Nucleus accumbens (tissue), 56 donors: Measurements from ENCODE around the gene GIGYF2.
"Not testable (repeated sequence)": the region's sequence is repeated elsewhere in the genome, so short reads cannot be mapped to it uniquely, and the experiment has no call there.

ENCODE experiments used
- DNase-seq, 56 donors: peaks; one replicate each; lab custom pipeline; 2025; lab: John Stamatoyannopoulos, UW

The GIGYF2 gene

DNA sequence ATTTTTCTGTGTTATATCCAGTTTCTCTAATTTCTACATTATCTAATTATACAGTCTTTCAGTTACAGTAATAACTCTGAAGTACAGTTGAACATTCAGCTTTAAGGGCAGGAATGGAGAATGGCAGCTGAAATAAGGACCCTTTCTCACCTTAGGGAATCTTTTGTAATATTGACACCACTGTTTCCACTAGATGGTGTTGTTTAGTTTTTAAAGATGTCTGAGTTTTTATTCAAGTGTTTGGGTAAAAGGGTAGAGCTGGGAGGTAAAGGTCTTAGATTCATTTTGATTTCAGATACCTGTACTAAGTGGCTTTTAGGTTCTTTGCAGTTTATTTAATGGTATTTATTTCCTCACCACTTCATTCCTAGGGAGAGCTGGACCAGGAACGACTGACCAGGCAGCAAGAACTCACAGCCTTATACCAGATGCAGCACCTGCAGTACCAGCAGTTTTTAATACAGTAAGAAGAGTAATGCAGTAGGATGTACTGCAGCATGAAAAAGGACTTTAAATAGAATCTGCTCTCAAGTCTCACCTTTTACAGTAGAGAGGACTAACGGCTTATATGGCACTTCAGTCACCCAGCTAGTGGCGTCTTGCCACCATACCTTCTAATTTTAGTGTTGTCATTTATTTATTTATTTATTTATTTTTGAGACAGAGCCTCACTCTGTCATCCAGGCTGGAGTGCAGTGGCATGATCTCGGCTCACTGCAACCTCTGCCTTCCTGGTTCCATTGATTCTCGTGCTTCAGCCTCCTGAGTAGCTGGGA, 112.4 kb downstream of the GIGYF2 start:
- DNase-seq, result no peak

DNA sequence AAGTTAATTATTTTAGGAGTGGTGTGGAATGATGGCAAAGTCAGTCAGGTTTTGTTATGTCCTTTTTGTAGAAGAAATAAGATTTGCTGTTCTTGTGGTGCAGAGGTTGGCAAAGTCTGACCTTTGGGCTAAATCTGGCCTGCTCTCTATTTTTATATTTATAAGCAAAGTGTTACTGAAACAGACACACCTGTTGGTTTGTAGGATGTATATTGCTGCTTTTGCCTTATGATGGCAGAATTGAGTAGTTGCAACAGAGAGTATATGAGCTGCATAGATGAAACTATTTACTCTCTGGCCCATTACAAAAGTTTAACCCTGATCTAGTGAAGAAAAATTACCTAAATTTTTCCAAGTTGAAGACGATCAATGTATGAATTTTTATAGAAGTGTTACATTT, 113.3 kb downstream of the GIGYF2 start:
- DNase-seq, result no peak

DNA sequence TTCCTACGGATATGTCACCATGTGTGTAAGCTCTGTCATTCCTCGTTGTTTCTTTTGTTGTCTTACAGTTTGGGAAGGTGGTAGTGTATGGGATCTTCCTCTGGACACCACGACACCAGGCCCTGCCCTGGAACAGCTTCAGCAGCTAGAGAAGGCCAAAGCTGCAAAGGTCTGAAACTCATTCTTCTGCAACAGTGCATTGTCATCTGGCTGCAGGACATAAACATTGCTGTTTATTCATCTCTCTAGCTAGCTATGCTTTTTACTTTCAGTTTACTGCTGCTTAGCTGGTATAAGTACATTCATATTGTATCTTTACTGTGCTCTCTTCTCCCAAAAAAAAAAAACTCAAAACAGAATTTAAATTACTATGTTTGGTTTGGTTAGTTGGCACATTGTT, 118.4 kb downstream of the GIGYF2 start:
- no peak for DNase-seq

DNA sequence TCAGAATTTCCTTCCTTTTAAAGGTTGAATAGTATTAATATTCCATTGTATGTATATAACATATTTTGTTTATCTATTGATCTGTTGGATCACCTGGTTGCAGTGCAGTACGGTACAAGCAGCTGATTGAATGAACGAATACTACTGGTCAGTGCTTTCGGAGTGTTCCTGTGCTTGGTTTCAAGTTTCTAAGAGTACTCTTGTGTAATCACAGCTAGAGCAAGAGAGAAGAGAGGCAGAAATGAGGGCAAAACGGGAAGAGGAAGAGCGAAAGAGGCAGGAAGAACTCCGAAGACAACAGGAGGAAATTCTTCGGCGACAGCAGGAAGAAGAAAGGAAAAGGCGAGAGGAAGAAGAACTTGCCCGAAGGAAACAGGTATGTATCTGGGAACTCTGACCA, 119.5 kb downstream of the GIGYF2 start:
- no peak for DNase-seq

DNA sequence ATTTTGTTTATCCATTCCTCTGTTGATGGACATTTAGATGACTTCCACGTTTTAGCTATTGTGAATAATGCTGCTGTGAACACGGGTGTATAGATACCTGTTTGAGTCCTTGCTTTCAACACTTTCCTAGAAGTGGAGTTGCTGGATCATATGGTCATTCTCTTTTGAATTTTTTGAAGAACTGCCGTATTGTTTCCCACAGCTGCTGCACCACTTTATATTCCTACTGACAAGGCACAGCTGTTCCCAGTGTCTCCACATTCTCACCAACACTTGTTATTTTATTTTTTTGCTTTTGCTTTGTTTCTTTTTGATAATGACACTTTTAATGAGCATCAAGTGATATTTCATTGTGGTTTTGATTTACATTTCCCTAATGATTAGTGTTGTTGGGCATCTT, 120.6 kb downstream of the GIGYF2 start:
- DNase-seq, result no peak

DNA sequence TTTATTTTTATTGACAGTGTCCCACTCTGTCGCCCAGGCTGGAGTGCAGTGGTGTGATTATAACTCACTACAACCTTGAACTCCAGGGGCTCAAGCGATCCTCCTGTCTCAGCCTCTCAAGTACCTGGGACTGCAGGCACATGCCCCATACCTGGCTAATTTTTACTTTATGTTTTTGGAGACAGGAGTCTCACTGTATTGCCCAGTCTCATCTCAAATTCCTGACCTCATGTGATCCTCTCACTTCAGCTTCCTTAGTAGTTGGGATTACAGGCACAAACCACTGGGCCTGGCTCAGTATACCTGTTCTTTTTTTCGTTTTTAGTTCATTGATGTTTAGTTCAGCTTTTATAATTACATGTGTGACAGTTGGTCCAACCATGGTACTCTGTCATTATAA, 132.9 kb downstream of the GIGYF2 start:
- no peak for DNase-seq

DNA sequence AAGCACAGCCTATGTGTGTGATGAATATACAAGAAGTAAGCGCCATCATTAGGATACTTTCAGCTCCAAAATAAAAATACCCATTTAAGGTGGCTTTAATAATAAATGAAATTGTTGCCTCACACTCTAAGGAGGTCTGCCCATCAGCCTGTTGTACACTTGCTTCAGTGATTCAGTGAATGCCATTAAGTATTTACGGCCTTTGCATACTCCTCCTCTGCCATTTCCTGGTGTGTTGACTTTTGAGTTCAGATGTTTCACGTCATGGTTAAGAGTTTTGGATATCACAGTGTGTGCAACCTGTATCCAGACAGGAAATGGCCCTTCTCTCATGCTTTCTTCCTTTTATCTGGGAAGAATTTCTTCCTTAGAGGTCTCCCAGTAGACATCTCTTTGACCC, 134.4 kb downstream of the GIGYF2 start:
- DNase-seq, result no peak

DNA sequence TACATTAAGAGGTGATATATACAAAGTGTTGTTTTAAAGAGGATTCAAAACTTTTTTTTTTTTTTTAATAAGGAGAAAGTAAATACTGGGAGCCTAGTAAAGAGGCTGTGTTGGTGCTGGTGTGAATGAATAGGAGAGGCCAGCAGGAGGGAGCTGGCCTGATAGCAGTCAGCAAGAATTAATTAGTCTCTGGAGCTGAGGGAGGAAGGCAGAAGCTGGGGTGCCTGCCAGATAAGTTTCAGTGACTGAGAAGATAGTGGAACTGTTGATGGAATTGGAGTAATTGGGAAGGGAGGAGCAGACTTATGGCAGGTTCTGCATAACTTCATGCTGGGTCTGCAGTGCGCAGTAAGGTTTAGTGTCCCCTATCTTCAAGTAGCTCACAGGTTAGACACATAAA, 136.7 kb downstream of the GIGYF2 start:
- peak in 1 of 56 donors; percentile 4 for DNase-seq

DNA sequence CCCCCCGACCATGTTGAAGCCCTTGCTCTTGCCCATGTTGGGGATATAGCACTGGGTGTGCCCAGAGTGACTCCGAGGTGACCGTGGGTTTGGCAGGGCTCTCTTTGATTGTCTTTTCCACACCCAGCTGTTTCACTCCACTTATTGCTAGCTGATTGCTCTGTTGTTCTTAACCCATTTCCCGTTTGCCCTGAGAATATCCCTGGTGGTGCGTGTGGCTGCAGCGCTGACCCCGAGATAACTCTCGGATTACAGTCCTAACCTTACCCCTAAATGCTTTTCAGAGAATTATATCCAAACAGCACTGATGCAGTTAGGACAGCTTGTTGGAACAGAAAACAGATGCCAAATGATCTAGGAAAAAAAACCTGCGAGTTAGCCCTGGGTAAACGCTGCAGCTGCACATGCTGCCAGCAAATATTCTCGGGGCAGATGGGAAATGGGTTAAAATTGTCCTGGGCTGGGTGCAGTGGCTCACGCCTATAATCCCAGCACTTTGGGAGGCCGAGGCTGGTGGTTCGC, 138.6 kb downstream of the GIGYF2 start:
- no peak for DNase-seq

DNA sequence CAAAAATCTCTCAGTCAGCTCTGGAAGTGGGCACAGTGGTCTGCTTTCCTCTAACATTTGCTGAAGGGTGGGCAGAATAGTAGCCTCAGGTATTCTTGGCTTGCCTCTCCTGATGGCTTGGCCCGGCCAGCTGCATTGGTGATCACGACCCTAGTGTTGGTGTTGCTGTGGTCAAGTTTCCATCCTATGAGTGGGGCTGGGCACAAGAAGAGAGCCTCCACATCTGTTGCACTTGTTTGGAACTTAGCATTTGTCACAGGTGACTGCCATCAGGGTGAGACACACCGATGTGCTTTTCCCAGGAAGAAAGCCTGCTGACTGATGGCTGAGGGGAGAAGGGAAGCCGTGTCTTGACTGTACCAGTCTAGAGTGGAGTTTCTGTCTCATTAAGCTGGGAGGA, 139.8 kb downstream of the GIGYF2 start:
- no peak for DNase-seq

DNA sequence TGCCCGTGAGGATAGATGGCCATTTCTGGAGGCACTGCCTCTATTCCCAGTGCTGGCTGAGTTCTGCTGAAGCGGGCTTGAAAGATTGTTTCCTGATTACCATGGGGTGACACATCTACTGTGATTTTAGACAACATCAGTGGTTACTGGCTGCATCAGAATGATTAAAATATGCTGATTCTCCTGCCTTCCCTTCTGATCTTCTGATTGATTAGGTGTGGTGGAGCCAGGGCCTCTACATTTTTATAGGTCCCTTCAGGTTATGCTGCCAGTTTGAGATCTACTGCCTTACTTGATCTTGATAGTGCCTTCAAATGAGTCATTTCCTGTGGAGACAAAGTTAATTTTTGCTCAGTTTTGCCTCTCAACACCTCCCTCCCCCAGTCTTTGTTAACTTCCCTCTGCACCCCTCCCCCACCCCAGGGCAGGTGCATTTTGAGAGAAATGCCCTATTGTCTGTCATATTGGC, 141.3 kb downstream of the GIGYF2 start:
- DNase-seq, result no peak

DNA sequence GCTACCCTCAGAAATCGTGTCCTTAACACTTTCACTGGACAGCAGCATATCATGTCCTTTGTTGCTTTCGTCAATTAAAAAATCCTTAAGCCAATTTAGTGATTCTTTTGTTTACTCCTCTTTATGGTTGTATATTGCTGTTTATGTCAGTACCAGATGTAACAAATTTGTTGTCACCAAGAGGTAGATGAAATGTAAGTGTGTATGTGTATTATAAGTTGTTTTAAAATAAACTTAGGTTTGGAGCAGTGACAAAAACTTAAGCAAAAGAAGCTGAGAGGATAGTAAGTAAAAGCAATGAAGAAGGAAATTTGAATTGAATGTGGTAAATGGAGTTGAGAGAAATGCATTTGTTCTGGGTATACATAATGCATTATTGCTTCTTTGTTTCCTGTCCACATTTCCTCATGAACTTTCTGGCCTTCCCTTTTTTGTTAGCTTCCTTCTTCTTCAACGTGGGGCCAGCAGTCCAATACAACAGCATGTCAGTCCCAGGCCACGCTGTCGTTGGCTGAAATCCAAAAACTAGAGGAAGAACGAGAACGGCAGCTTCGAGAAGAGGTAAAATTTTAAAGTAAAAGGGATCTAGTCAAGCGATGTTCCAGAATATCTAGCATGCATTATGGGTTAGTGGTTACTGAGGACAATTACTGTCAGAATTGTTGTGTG, 142.4 kb downstream of the GIGYF2 start:
- peak in 13 of 56 donors; percentile 3 to 49 (median 18) for DNase-seq

DNA sequence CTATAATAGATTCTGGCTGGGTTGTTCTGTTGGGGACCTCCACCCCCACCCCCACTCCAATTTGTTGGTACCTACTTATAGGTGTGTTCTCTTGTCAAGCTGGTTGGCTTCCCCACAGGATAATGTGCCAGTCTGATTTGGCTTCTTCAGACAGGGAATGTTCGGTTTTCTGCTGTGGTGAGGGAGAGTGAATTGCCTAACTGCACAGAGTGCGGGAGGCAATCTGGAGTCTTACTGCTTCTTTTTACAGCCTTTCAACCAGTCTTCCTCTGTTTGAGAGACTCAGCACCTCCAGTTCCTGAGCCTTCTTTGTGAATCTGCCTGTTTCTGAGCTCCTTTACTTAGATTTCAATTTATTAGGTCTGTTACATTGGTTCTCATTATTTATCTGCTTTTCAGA, 145.6 kb downstream of the GIGYF2 start:
- peak in 5 of 56 donors; percentile 4 to 15 (median 8) for DNase-seq

DNA sequence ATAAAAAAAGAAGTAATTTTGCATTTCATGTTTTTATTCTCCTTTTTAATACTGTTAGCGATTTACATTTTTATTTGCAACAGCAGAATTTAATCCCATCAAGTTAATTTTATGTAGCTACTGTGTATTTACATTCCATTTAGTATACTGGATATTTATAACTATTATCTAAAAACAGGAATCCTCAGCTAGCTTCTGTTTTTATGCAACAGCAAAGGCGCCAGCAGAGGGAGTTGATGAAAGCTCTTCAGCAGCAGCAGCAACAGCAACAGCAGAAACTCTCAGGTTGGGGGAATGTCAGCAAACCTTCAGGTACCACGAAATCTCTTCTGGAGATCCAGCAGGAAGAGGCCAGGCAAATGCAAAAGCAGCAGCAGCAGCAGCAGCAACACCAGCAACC, 146.7 kb downstream of the GIGYF2 start:
- peak in 14 of 56 donors; percentile 8 to 67 (median 31) for DNase-seq

DNA sequence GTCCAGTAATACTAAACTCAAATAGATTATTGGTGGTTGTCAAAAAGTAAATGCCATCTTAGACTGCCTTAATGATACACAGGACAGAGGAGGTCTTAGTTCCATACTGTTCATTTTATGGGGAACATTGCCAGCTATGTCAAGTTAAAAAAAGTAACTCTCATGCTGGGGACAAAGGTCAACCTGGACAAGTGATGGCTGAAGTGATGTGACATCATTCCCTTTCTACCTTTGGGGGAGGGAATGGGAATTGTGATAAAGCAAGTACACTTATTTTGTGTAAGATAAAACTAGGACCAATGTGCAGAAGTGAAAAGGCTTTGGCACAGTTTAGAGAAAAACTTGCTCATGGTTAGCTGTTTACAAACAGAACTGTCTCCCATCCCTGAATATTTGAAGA, 148.9 kb downstream of the GIGYF2 start:
- DNase-seq, result no peak

DNA sequence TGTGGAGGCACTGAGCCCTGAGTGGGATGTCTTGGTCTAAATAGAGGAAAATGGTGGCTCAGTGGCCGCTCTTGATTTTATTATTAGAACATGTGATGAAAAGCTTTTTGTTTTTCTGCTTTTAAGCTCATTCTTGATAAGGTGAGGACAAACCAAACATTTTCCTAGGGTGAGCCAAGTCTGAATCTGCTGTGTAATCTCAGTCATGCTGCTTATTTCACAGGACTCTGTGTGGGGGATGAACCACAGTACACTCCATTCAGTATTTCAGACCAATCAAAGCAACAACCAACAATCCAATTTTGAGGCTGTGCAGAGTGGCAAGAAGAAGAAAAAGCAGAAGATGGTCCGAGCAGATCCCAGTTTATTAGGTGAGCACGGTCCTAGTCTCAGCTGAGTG, 152.9 kb downstream of the GIGYF2 start:
- DNase-seq, result no peak

DNA sequence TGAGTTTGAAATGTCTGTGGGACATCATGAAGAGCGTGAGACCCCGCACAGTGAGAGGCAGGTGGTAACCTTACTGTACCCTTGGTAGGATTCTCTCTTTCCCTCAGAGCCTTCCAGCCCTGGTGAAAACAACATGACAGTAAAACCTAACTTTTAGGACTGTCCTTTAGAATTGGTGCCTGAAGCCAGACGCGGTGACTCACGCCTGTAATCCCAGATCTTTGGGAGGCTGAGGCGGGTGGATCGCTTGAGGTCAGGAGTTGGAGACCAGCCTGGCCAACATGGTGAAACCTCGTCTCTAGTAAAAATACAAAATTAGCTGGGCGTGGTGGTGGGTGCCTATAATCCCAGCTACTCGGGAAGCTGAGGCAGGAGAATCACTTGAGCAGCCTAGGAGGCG, 154.9 kb downstream of the GIGYF2 start:
- not testable (repeated sequence) for DNase-seq

DNA sequence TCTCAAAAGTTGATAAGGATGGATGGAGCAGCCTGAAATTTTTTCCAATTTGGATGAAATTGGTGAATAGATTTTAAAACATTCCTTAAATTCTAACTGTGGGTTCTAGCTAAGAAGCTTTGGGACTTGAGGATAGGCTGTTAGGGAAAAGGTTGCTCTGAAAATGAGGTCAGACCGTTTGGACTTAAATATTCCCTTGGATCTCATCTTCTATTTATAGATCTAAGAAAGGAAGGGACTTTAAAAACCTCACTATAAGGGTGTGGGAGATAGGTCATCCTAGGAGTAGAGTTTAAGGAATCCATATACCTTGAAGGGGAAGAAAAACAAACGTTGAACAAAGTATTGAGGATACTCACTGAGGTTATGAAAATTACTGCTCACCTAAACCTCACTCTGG, 155.5 kb downstream of the GIGYF2 start:
- DNase-seq, result no peak

DNA sequence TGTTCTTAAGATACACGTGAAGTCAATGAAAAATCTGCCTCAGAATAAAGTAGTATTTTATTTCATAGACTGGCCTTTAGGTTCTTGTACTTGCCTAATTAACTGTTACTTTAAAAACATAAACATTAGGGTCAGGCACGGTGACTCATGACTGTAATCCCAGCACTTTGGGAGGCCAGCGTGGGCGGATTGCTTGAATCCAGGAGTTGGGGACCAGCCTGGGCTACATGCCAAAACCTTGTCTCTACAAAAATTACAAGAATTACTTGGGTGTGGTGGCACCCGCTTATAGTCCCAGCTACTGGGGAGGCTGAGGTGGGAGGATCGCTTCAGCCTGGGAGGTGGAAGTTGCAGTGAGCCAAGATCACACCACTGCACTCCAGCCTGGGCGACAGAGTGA, 157.0 kb downstream of the GIGYF2 start:
- peak in 1 of 56 donors; percentile 31 for DNase-seq

DNA sequence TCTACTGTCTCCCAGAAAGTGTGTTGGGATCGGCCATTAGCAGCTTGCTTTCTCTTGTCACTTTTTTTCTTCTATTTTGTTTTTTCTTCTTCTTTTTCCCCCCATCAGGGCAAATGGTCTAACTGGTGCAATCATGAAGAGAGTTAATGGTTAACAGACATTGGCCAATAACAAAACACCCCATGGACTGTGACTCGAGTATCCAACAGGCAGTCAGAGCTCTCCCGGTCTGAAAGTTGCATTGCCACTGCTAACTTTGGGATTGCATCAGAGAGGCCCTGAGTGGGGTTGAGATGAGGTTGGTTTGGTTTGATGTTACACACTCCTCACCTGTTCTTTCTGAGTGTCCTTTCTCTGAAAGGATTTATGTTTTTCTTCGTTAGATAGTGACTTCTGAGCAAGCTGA, 160.0 kb downstream of the GIGYF2 start:
- no peak for DNase-seq

DNA sequence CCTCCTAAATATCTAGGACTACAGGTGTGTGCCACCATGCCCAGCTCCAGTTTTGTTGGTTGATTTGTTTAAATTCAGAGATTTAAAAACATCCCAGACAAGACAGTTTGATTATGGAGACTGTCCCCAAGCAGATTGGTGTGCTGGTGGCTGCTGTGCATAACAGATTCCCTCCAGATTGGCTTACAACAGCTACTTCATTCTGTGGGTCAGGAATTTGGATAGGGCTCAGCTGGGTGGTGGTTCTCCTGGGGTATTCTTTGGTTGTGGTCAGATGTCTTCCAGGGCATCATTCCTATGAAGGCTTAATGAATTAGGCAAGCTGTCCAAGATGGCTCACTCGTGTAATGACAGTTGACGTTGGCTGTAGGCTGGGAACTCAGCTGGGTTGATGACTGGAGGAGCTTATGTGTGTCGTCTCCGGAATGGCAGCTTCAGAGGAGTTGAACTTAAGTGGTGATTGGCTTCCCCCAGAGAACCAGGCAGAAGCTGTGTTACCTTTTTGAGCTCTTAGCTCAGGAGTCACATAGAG, 162.3 kb downstream of the GIGYF2 start:
- DNase-seq, result no peak
